CD1c-positive myeloid dendritic cell (primary cell): ENCODE measurements around the gene MRPL46.
"Not testable (repeated sequence)": the region's sequence is repeated elsewhere in the genome, so short reads cannot be mapped to it uniquely, and the experiment has no call there.

Source experiments
- DNase-seq: peaks from one replicate; pipeline ENCODE4 v3.0.0-alpha.2; 2016; ENCODE audit errors: extremely low spot score

MRPL46 gene

GRCh38 chr15:88441076-88441730 is 26.0 kb downstream of the MRPL46 start:
- DNase-seq: no peak

DNA sequence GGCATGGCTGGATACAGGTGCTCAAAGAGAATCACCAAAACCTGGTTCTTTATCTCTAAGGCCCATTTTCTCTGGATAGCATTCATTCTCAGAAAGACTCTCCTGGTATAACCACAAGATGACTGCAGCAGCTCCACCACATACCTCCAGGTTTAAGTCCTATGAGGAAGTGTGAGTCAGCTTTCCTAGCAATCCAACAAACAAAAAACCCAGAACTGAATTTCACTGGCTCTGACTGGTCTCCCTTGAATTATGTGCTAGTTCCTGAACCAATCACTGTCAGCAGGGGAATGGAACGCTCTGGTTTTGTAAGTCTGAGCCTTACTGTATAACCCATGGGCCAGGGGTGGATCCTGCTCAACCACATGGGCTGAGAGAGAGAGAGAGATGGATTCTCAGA is 27.2 kb downstream of the MRPL46 start:
- peak; percentile 37 for DNase-seq

- no peak for DNase-seq
These were observed 29.0 kb downstream of the MRPL46 start for GRCh38 chr15:88438181-88438580.

DNA sequence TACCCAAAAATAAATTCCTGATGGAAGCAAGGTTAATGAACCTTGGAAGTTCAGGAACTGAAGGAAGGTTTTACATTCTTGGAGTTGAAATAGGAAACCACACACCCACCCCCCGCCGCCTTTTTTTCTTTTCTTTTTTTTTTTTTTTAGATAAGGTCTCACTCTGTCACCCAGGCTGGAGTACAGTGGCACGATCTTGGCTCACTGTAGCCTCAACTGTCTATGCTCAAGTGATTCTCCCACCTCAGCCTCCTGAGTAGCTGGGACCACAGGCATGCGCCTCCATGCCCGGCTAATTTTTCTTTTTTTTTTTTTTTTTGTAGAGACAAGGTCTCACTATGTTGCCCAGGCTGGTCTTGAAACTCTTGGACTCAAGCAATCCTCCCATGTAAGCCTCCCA is 33.1 kb downstream of the MRPL46 start:
- DNase-seq: not testable (repeated sequence)

- no peak for DNase-seq
These were observed 34.0 kb downstream of the MRPL46 start for GRCh38 chr15:88433046-88433685.

- no peak for DNase-seq
These were observed 35.7 kb downstream of the MRPL46 start for GRCh38 chr15:88431441-88431840.

GRCh38 chr15:88430051-88430450 is 37.1 kb downstream of the MRPL46 start:
- no peak for DNase-seq

GRCh38 chr15:88428805-88429605 is 38.2 kb downstream of the MRPL46 start:
- no peak for DNase-seq

GRCh38 chr15:88428053-88428452 is 39.1 kb downstream of the MRPL46 start:
- no peak for DNase-seq

DNA sequence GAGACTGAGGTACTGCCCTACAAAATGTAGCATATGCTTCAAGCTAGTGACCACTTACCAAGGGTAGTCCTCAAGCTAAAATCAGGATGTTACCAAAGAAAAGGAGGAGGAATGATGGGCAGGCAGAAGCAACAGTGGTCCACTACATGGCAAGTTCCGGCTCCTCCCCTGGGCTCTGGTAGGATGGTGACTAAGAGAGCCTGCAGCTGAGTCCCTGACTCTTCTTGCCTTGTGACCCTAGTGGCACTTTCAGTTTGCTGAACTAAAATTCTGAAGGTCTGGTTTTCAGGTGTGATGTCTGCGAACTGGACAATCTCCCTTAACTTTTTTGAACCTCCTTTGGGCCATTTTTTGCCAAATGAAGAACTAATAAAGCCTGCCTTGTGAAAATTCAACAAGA is 40.9 kb downstream of the MRPL46 start:
- no peak for DNase-seq

- DNase-seq: no peak
These were observed 43.9 kb downstream of the MRPL46 start for GRCh38 chr15:88423331-88423730.

DNA sequence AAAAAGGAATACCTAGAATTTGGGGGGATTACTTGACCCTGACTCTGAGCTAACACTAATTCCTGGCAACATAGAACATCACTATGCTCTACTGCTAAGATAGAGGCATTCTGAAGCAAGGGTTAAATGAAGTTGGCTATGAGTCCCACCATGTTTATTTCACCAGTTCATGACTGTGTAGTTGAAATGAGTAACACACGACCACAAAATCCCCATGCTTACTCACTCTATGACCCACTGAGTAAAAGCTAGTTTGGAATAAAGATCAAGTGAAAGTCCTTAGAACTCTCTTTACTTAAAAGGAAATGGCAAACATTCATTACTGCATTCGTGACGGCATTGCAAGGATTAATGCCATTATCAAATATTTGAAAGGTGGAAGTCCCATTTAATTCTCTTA is 47.4 kb downstream of the MRPL46 start:
- DNase-seq: no peak
